GM19238 (cell line): ENCODE measurements around the gene ACSL3.
"Not testable (repeated sequence)": the region's sequence is repeated elsewhere in the genome, so short reads cannot be mapped to it uniquely, and the experiment has no call there.

Experiments used
- DNase-seq: peaks from one replicate; pipeline ENCODE4 v3.0.0; 2011; ENCODE audit warnings: low spot score; ENCODE audit not compliant: insufficient read length

Gene ACSL3

DNA sequence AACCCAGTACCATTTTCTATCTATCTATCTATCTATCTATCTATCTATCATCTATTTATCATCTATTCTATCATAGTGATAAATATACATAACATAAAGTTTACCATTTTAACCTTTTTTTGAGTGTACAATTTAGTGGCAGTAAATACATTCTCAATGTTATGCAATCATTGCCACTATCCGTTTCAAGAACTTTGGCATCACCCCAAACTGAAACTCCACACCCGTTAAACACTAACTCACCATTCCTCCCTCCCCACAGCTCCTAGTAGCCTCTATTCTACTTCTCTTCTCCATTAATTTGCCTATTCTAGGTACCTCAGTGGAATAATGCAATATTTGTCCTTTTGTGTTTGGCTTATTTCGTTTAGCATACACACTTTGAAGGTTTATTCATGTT, 108.7 kb downstream of the ACSL3 start:
- no peak for DNase-seq

DNA sequence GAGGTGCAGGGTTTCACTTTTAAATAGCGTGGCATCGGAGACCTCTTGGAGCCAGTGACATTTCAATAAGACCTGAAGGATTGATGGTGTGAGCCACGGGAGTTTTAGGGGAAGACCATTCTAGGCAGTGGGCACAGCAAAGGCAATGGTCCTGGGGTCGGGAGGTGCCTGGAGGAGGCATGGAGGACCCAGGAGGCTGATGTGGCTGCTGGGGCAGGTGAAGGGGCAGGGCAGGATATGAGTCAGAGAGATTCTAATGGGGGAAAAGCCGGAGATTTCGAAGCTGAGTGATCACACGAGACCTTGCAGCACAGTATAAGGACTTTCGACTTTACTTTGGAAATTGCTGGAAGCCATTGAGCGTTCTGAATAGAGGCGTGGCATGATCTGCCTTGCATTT, 111.6 kb downstream of the ACSL3 start:
- no peak for DNase-seq

DNA sequence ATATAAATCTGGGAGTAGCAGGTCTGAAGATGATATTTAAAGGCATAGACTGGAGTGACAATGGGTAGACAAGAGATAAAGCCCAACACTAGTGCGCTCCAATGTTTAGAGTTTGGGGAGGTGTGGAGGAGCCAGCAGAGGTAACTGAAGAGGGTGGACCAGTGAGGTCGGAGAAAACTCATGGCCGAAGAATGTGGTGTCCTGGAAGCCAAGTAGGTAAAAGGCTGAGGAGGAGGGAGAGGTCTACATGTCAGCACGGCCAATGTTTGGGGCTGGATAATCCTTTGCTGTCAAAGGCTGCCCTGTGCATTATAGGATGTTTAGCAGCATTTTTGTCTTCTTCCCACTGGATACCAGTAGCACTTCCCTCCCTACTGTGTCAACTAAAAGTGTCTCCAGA, 112.4 kb downstream of the ACSL3 start:
- DNase-seq = no peak

DNA sequence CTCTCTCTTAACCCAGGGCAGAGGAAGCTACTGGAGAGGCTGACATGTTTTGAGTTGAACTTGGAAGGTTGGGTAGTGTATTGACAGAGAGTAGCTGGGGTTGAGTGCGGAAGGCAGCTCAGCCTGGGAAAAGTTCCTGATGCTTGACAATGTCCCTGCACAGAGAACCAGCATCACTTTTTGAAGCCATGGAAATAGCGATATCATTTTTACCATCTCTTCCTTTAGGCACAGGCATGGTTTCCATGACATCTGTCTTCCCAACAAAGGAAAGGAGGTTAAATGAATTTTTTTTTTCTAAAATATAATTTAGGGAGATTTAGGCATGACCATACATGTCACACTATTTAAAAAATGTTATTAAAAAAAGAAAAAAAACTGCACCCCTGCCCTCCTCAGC, 112.9 kb downstream of the ACSL3 start:
- DNase-seq = no peak

DNA sequence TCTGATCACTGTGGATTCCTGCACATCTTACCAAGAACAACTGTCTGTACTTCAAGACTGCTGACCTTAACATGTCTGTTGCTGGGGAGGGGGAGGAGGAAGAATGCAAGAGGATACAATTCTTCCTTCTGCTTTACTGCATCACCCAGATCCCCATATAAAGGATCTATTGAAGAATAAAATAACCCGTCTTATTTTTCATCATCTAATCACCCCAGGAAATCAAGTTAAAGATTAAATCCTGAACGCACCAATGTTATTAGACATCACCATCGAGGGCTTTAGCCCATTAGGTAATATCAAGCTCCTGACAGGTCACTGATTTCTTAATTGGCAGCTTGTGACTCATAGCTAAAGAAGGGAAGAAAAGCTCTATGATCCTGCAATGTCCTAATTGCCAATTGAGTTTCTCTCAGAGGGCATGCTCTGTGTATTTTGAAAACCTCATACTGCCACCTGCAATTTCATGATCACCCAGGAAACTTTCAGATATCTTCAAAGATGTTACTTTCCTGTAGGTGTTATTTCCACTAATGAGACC, 115.8 kb downstream of the ACSL3 start:
- no peak for DNase-seq

DNA sequence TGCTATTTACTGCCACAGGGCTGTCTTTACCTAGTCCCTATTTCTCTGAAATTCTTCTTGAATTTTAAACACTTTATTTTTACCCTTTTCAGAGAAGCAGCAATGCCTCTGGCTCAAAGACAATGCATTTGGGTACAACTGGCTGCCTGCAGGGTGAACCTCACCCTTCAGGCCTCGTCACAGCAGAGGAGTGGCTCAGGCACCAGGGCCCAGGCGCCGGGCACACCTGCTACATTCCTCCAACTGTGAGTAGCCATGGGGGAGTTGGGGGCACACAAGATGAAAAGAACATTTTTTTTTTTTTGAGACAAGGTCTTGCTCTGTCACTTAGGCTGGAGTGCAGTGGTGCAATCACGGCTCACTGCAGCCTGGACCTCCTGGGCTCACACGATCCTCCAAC, 116.3 kb downstream of the ACSL3 start:
- no peak for DNase-seq

DNA sequence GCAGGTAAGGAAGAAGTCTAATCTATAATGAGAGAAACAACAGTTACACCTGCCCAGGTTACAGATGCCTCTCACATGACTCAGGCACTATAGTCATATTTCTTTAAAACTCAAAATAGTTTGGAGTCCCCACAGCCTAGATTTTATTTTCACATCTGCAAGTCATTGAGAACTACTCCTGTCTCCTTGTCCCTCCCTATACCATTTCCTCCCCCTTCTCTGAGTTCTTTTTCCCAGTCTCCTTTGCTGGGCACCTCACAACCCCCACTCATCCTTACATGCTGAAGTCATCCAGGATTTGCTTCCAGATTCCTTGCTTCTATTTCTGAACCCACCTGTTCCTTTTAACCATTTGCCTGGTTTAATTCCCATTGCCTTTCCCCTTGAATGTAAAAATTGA, 118.0 kb downstream of the ACSL3 start:
- no peak for DNase-seq

DNA sequence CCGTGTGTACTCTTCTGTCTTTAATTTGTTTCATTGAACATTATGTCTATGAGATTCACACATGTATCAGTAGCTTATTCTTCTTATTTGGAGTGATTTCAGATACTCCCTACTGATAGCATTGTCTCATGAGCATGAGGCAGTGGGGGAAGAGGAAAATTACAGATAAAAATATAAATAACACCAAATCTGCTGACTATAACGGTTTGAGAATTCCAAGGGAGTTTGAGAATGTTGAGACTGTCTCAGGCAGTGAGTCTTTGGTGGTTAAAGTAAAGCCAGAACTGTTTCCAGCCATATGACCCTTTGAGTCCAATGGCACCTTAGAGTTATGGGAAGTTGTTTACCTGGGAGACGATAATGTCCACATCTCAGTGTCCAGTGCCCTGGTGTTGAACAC, 118.6 kb downstream of the ACSL3 start:
- no peak for DNase-seq

DNA sequence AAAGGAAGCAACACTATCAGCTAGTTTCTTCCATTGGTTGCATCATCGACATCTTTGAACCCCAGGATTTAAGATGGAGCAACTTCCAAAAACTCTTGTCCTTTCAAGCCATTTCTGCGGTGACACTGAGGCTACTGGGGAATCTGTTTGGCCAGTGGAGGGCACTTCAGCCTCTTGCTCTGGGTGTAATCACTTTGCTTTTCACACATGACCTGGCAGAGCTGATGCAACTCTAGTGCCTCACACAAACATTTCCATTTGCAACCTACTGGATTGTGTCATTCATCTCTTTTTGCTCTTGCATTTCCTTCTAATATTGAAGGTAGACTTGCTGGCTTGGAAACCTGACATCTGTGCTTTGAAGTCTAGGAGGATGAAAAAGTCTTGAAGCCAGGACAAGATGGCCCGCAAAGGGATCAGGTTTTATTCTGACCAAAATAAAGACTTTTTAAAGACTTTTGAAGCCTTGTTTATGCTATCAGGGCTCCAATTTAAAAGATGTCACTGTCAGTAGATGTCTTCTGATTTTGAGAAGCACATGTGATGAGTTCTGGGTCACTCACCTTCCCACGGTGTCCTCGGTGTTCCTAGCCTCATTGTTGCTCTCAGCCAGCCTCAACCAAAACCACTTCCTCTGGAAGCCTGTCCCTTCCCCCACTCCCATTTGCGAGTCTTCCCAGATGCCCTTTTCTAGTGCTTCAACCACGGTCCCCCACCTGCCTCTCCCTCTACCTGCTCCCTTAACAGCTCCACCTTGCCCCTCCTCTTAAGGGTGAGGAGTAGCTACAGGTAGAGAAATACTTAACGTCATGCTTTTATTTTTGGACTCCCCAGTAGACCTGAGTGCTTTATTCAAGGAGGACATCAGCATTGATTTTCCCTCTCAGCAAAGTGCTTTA, 121.4 kb downstream of the ACSL3 start:
- no peak for DNase-seq

DNA sequence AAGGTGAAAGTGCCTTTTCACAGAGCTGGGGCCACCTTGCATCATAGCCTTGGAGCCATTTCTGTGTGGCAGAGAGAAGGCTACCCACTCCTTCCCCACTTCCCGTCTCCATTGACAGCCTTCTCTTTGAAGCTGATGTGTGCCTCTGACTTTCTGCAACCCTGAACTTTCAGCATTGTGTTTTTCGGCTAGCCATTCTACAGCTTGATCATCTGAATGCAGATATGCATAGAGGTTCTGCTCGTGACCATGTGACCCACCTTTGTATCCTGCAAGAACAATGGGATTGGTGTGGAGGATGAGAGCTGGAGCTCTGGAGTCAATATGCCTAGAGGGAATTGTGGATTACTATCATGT, 122.1 kb downstream of the ACSL3 start:
- no peak for DNase-seq

DNA sequence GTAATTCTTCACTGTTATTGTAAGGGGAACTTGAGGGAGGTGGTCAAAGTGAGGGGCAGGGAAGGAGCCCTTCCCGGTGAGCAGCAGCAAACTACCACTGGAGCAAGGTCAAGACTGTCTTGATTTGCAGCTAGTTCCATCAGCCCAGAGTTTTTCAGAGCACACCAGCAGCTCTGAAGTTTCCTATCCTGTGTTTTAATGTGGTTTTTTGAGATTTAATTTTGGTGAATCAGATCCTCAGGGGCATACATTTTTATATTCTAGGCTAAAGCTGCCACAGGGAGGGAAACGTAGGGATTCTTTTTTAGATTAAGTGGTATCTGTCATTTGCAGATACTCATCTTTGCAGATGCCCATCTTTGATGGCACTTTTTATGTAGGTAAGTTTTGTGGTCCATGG, 124.1 kb downstream of the ACSL3 start:
- no peak for DNase-seq

DNA sequence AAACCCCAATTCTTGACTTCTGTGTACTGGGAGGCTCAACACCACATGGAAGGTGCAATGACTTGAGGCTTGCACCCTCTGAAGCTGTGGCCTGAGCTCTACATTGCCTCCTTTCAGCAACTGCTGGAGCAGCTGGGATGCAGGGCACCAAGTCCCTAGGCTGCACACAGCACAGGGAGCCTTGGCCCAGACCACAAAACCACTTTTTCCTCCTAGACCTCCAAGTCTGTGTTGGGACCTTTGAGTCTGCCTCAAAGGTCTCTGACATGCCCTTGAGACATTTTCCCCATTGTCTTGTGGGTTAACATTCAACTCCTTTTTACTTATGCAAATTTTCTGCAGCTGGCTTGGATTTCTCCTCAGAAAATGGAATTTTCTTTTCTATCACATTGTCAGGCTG, 128.6 kb downstream of the ACSL3 start:
- DNase-seq = no peak

DNA sequence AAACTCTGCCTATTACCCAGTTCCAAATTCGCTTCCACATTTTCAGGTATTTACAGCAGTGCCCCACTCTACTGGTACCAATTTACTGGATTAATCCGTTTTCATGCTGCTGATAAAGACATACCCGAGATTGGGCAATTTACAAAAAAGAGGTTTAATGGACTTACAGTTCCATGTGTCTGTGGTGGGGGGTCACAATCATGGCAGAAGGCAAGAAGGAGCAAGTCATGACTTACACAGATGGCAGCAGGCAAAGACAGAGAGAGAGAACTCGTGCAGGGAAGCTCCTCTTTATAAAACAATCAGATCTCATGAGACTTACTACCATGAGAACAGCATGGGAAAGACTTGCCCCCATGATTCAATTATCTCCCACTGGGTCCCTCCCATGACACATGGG, 129.4 kb downstream of the ACSL3 start:
- not testable (repeated sequence) for DNase-seq

DNA sequence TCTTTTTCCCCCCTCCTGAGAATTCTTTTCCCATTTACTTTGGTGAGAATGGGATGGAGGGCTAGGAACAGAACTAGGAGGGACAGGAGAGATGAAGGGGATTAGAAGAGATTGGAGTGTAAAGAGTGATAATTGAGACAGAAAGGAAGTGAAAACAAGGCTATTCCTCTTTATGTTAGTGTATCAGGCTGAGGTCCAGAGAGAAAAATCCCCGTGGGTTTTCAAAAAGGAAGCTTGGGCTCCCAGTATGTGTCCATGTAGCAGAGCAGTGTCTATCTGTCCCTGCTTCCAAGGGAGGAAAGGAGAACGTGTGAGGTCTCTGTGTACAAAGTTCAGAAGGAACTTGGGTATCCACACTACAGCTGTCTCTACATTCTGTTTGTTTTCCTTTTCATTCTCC, 131.3 kb downstream of the ACSL3 start:
- DNase-seq = no peak
